Erythroblast (primary cell): Measurements from ENCODE around the gene DIP2A.

Experiments
- GATA1 ChIP-seq: IDR thresholded peaks from 2 replicates; pipeline ENCODE4 v1.6.1; 2011; ENCODE audit warnings: low read depth, mild to moderate bottlenecking, control low read depth, low read length, moderate library complexity
- POLR2A ChIP-seq: IDR thresholded peaks from 2 replicates; pipeline ENCODE4 v1.6.1; 2011; ENCODE audit warnings: mild to moderate bottlenecking, low read length

- TF ChIP-seq POLR2A (no peak), GATA1 (no peak)
Observed at GRCh38 chr21:46413365-46413696, 45.4 kb upstream of the DIP2A start.
